Bone marrow (tissue), 2 donors: ENCODE measurements around the gene CYP2A13.
"Not testable (repeated sequence)": the region's sequence is repeated elsewhere in the genome, so short reads cannot be mapped to it uniquely, and the experiment has no call there.

Source experiments
- DNase-seq, 2 donors: peaks; one replicate each; lab custom pipeline; 2025; lab: John Stamatoyannopoulos, UW

The CYP2A13 gene

DNA sequence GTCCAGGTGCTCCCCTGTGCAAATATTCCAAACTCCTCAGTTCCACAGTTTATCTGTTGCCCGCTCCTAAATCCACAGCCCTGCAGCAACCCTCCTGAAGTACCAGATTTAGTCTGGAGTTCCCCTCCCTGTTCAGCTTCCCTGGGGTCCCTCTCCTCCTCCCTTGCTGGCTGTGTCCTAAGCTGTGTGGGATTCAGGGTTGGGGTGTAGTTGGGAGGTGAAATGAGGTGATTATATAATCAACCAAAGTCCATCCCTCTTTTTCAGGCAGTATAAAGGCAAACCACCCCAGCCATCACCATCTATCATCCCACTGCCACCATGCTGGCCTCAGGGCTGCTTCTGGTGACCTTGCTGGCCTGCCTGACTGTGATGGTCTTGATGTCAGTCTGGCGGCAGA, at the start of gene CYP2A13:
TSS of gene CYP2A13 (plus strand) at position 301 of the 400 bp plus-strand sequence. CDS start at position 322, 21 bp downstream.
- DNase-seq = no peak

DNA sequence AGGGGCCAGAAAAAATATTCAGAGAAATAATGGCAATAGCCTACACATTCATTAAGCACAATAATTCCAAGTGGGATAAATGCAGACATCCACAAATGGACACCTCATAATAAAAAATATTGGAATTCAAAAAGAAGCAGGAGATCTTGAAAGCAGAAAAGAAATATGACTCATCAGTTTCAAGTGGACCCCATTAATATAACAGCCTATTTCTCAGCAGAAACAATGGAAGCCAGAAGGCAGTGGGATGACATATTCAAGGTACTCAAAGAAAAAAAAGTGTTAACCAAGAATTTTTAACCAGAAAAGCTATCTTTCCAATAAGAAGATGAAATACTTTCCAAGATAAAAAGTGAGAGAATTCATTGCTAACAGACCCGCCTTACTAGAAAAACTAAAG, 48.4 kb upstream of the CYP2A13 start:
- no peak for DNase-seq

- DNase-seq = not testable (repeated sequence)
These were observed 43.2 kb upstream of the CYP2A13 start for GRCh38 chr19:41045095-41045494.

- no peak for DNase-seq
These were observed 37.8 kb upstream of the CYP2A13 start for GRCh38 chr19:41050426-41050825.

DNA sequence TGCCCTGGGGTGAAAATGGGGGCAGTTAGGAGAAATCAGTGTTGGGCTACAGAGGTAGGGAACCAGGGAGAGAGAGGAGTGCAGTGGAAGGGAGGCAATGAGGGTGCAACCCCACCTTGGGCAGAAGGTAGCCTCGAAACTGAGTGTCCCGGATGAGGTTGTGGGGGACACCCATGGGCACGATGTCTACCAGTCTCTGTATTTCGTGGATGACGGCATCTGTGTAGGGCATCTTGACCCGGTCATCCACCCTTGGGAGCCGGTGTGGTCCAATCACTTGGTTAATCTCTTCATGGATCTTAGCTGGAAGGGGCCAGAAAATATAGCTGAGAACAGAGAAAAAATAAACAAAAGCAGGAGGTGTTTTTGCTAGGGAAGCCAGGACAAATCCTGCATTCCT, 36.1 kb upstream of the CYP2A13 start:
- not testable (repeated sequence) for DNase-seq

DNA sequence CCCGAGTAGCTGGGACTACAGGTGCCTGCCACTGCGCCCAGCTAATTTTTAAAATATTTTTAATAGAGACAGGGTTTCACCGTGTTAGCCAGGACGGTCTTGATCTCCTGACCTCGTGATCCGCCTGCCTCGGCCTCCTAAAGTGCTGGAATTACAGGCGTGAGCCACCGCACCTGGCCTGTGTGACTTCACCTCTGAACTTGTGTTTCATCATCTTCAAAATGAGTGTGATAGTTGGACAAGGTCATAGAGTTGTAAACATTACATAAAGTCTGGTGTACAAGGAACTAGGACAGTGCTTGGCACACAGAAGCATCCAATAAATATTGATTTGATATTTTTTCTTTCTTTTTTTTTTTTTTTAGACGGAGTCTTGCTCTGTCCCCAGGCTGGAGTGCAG, 34.9 kb upstream of the CYP2A13 start:
- not testable (repeated sequence) for DNase-seq

DNA sequence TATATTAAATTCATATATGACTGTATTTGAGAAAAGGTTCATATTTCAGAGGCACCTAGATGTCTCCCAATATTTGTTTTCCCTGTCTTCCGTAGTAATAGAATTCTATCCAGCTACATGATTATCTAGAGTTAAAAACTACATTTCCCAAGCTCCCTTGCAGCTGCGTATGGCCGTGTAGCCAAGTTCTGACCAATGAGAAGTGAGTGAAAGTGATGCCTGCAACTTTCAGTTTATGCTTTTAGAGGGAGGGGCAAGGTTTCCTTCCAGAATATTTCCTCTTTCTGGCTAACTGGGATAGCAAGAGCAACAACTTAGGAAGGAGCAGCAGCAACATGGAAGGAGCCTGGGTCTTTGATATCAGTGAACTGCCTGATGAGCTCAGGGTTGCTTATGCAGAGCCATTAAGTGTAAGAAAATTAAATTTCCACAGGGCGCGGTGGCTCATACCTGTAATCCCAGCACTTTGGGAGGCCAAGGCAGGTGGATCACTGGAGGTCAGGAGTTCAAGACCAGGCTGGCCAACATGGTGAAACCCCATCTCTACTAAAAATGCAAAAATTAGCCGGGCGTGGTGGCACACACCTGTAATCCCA, 23.2 kb upstream of the CYP2A13 start:
- no peak for DNase-seq

DNA sequence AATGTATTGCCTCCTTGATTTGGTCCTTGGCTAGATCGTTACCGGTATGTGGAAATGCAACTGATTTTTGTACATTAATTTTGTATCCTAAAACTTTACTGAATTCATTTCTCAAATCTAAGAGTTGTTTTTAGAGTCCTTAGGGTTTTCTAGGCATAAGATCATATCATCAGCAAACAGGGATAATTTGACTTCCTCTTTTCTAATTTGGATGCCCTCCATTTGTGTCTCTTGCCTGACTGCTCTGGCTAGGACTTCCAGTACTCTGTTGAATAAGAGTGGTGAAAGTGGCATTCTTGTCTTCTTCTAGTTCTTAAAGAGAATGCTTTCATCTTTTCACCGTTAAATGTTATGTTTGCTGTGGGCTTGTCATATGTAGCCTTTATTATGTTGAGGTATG, 12.0 kb upstream of the CYP2A13 start:
- no peak for DNase-seq

GRCh38 chr19:41083516-41083915, 4.7 kb upstream of the CYP2A13 start:
- no peak for DNase-seq

DNA sequence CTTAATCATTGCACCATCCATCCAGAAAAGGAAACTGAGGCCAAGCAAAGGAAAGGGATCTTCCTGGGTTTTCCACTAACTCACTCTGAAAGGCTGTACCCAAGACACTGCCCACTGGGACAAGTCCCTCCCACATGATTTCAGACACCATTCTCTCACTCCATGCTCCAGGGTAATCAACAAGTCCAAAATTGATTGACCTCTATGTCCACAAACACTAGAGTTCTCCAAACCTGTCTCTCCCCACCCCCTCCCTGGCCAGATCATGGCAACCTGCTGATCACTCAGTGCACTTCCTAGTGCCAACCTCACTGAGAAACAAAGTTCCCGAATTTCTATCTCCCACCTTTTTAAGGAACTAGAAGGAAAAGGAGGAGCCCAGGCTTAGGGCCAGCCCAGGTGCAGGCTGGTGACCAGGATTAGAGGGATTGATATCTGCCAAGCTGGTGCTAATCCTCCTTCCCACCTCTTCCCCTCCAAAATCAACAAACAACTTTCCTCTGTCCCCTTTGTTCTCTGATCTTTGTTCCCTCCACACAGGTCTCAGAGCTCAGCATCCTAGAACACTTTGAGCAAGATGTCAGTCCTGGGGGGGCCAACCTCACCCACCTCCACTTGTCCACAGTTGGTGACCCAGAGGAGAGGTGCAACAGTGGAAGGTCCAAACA, 2.4 kb upstream of the CYP2A13 start:
- DNase-seq = no peak

- DNase-seq = no peak
These were observed 1.7 kb downstream of the CYP2A13 start for GRCh38 chr19:41089959-41090358.

GRCh38 chr19:41095703-41096102, 7.5 kb downstream of the CYP2A13 start:
- DNase-seq = no peak

DNA sequence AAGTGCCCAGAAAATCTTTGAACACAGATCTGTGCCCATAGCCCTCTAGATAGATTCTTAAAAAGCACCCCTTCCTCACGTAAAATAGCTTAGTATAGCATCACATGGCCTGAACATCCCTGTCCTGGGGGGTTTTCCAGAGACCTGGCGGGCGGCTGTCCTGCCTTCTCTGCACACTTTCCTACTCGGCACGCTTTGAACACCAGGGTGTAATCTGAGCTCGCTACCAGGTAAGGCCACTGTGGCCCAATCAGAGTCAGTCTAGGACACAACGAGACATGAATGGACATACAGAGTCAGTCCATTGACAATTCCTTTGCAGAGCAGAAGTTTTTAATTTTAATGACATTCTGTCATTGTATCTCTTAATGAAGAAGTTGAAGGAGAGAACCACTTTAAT, 8.1 kb downstream of the CYP2A13 start:
- DNase-seq = no peak

DNA sequence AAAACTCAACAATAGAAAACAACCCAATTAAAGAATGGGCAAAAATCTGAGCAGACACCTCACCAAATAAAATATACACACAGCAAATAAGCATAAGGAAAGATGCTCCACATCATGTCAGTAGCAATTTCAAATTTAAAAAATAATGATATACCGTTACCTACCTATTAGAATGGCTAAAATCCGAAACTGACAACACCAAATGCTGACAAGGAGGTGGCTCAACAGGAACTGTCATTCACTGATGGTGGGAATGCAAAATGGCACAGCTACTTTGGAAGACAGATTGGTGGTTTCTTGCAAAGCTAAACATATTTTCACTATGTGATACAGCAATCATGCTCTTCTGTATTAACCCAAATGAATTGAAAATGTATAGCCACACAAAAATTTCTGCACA, 9.1 kb downstream of the CYP2A13 start:
- DNase-seq = no peak

GRCh38 chr19:41098762-41099161, 10.5 kb downstream of the CYP2A13 start:
- DNase-seq = no peak

DNA sequence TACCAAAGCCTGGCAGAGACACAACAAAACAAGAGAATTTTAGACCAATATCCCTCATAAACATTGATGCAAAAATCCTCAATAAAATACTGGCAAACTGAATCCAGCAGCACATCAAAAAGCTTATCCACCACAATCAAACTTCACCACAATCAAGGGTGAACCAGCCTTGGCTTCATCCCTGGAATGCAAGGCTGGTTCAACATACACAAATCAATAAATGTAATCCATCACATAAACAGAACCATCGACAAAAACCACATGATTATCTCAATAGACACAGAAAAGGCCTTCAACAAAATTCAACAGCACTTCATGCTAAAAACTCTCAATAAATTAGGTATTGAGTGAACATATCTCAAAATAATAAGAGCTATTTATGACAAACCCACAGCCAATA, 14.0 kb downstream of the CYP2A13 start:
- DNase-seq = not testable (repeated sequence)

GRCh38 chr19:41106177-41106576, 17.9 kb downstream of the CYP2A13 start:
- no peak for DNase-seq

DNA sequence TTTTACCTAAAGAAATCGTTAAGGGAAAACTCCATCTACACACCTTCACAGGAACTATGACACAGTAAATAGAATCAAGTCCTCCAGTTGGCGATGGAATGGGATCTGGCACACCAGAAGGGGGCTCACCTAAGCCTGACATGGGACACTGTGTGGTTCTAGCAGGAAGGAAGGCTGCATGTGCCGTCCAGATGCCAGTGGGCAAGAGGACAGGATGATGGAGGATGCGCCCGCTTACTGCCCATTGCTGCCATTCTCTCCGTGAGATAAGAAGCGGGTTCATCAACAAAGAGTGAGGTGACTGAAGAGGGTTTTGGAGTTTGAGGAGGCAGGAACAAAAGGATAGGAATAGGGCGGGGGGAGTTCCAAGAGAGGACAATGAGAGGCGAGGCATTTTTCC, 23.0 kb downstream of the CYP2A13 start:
- DNase-seq = no peak

- DNase-seq = no peak
These were observed 23.6 kb downstream of the CYP2A13 start for GRCh38 chr19:41111750-41112295.

DNA sequence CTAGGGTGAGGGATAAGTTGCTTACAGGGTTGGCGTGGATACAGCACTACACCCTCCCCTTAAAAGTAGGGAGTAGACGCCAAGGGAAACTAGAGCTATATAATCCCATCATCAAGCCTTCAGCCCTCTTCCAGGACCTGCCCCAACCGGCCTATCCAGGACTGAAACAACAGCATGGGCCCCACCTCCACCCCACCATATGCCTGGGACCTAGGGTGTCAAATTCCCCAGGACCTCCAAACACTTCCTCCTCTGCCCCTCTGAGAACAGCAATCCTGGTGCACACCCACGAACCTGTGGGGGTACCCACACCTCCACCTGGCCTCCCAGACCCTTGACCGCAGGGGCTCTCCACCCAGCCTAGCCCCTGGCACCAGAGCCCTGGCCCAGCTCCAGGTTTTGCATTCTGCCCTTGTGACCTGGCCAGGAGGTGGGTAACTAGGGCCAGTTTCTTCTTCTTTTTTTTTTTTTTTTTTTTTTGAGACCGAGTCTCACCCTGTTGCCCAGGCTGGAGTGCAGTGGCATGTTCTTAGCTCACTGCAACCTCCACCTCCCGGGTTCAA, 24.6 kb downstream of the CYP2A13 start:
- DNase-seq = no peak

DNA sequence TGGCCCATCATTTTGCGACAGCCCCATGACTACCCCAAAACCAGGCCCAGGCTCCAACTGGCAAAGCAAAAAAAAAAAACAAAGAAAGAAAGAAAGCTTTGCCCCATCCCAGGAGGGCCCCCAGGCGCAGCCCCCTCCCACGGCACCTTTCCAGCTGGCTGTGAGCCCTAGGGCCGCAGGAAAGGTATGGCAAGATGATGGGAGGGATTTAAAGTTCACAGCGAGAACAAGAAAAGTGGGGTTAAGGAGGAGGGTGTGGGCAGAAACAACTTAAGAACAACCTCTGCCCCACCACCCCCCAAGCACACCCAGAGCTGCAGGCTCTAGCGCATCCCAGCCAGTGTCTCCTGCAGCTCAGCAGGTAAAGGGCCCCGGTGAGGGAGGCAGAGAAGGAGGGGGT, 25.9 kb downstream of the CYP2A13 start, which contains the start of gene CYP2F1:
TSS of gene CYP2F1 (plus strand) at position 301 of the 400 bp plus-strand sequence. CDS start 1,757 bp downstream, outside the sequence.
- DNase-seq = no peak

GRCh38 chr19:41116261-41116660, 28.0 kb downstream of the CYP2A13 start:
- DNase-seq = no peak
